HT1080 (cell line): ENCODE results near the gene MPDU1. TPM values are rescaled to one million over a fixed set of nuclear protein-coding genes. Genes with fewer than 3 reads are reported as not detected.
A peak's percentile ranks its signal among the peaks of the same experiment; 100 is the strongest.

Source experiments
- DNase-seq: peaks from one replicate; pipeline ENCODE4 v3.0.0-alpha.2; 2015; ENCODE audit warnings: low read depth
- total RNA-seq: library from RNA; depleted of rRNA; stranded (reverse); fragments of >200 nt; shearing (Covaris generic); gene quantifications from 2 replicates; pipeline ENCODE4 v1.2.3, GENCODE V29; 2014

The MPDU1 gene
- total RNA-seq, 1 experiment from 2014 or later, result 177 TPM

DNA sequence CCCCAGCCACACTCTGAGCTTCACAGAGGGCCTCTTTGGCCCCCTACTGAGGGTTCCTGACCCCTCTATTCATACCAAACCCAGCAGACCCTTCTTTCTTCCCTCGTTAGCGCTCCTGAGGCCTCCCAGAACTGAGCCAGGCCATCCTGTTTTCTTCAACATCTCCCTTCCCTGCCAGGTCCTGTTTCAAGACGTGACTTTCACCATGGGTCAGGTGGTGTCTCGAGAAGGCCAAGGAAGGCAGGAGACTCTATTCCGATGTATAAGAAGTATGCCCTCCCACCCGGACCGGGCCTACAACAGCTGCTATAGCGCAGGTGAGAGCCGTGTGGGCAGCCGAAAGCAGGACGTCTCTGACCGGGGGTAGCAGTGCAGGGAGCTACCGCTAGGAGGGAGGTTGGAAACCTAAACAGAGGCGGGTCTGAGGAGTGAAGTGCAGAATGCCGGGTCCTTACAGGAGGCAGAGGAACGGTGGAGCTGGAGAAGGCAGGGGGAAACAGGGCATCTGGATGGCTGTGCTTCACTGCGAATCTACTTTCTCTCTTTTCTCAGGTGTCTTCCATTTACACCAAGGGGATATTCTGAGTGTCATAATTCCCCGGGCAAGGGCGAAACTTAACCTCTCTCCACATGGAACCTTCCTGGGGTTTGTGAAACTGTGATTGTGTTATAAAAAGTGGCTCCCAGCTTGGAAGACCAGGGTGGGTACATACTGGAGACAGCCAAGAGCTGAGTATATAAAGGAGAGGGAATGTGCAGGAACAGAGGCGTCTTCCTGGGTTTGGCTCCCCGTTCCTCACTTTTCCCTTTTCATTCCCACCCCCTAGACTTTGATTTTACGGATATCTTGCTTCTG, 23.3 kb upstream of the MPDU1 start:
- no peak for DNase-seq

DNA sequence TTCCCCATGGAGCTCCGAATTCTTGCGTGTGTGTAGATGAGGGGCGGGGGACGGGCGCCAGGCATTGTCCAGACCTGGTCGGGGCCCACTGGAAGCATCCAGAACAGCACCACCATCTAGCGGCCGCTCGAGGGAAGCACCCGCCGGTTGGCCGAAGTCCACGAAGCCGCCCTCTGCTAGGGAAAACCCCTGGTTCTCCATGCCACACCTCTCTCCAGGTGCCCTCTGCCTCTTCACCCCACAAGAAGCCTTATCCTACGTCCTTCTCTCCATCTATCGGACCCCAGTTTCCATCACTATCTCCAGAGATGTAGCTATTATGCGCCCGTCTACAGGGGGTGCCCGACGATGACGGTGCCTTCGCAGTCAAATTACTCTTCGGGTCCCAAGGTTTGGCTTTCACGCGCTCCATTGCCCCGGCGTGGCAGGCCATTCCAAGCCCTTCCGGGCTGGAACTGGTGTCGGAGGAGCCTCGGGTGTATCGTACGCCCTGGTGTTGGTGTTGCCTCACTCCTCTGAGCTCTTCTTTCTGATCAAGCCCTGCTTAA, 22.6 kb upstream of the MPDU1 start:
- peak; percentile 85 for DNase-seq

DNA sequence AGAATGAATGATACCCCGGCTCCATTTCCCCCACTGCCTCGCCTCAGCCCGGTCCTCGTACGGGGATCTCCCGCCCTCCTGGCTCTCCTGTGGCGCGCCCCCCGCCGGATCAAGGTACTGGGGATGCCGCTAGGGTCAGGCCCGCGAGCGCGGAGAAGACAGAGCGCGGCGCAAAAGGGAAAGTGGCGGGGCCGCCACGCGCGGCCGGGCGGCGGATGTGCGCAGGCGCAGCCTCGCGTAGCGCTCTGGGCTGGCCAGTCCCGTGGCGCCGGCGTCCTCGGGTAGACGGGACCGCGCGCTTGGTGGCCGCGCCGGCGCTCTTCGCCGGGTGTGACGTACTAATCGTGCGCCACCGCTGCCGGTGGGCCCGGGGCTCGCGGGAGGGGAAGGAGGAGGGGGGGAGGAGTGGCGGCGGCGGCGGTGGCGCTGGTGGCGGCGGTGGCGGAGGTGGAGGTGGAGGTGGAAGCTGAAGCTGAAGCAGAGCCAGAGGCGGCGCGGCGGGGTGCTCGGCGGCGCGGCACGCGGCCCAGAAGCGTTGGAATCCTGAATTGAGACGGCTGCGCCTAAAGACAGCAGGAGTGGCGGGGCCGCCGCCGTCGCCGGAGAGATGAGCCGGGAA, 22.0 kb upstream of the MPDU1 start, which contains the start of gene SENP3:
TSS of gene SENP3 (plus strand) at position 331 of the 619 bp plus-strand sequence. CDS start 1,158 bp downstream, outside the sequence.
- peak; percentile 79 for DNase-seq

DNA sequence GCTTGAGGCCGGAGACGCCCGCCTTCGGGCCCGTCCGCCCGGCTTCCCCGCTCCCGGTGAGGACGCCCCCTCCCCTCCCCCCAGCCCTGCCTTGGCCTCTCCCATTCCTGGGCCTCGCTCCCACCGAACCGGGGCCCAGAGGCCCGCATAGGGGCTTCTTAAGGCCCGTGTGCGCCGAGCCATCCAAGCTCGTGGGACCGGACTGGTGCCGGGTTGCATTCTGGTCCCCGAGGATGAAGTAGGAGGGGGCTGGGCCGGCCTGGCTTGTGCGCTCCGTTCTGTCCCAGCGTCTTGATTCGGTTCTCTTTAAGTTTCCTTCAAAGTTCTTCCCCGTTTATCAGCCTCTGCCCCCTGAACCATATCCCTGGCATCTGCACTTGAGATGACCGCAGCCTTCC, 21.4 kb upstream of the MPDU1 start:
- no peak for DNase-seq

DNA sequence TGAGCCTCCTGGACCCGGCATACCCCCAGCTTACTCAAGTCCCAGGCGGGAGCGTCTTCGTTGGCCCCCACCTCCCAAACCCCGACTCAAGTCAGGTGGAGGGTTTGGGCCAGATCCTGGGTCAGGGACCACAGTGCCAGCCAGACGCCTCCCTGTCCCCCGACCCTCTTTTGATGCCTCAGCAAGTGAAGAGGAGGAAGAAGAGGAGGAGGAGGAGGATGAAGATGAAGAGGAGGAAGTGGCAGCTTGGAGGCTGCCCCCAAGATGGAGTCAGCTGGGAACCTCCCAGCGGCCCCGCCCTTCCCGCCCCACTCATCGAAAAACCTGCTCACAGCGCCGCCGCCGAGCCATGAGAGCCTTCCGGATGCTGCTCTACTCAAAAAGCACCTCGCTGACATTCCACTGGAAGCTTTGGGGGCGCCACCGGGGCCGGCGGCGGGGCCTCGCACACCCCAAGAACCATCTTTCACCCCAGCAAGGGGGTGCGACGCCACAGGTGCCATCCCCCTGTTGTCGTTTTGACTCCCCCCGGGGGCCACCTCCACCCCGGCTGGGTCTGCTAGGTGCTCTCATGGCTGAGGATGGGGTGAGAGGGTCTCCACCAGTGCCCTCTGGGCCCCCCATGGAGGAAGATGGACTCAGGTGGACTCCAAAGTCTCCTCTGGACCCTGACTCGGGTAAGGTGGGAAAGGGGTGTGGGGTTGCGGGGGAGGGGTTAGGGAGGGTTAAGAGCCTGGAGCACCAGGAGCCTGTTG, 20.4 kb upstream of the MPDU1 start:
- no peak for DNase-seq

DNA sequence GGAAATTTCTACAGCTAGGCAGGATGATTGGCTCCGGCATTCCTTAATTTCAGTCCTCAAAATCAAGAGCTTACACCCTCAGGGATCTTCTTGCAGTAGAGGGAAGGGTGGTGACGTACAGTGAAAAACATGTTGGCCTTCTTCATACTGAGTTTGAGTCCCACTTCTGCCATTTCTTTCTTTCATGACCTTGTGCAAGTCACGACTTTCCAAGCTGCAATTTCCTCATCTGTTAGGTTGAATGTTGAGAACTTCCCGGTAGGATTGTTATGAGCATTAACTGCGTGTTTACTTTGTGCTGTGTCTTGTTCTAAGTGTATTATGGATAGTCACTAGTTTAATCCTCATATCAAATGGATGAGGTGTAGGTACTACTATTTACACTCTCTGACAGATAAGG, 14.1 kb upstream of the MPDU1 start:
- DNase-seq, result no peak

DNA sequence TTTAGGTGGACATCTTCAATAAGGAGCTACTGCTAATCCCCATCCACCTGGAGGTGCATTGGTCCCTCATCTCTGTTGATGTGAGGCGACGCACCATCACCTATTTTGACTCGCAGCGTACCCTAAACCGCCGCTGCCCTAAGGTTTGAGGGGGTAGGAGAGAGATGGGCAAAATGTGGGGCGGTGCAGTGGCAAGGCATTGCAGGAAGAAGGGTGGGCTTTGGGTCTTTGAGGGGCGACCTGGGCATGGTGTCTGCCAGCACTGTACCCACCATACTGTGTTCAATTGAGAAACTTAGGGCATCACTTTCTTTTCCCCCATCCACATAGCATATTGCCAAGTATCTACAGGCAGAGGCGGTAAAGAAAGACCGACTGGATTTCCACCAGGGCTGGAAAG, 13.3 kb upstream of the MPDU1 start:
- no peak for DNase-seq

DNA sequence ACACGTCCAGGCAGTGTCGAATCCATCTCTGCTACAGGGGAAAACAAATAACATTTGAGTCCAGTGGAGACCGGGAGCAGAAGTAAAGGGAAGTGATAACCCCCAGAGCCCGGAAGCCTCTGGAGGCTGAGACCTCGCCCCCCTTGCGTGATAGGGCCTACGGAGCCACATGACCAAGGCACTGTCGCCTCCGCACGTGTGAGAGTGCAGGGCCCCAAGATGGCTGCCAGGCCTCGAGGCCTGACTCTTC, 11.4 kb upstream of the MPDU1 start:
- no peak for DNase-seq

DNA sequence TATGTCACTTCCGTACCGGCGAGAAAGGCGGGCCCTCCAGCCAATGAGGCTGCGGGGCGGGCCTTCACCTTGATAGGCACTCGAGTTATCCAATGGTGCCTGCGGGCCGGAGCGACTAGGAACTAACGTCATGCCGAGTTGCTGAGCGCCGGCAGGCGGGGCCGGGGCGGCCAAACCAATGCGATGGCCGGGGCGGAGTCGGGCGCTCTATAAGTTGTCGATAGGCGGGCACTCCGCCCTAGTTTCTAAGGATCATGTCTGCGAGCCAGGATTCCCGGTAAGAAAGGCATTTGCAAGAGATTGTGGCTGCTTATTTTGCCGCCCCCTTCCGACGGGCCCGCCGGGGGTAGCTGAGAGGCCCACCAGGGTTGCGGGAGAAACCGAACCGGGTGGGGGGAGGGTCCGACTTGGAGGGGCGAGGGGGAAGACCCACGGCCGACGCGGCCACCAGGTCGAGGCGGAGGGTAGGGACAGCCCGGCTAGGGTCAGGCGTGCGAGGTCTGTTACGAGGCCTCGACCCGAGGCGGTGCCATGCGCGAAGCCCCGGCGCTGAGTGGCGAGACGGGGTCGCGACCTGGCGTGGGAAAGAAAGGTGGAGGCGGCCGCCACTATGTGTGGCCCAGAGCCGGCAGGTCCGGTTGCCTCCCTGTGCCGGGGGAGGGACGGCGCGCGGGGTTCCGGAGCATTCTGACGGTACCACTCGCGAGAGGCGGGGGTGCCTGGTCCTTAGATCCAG, 10.9 kb upstream of the MPDU1 start:
- DNase-seq, result peak; percentile 99

DNA sequence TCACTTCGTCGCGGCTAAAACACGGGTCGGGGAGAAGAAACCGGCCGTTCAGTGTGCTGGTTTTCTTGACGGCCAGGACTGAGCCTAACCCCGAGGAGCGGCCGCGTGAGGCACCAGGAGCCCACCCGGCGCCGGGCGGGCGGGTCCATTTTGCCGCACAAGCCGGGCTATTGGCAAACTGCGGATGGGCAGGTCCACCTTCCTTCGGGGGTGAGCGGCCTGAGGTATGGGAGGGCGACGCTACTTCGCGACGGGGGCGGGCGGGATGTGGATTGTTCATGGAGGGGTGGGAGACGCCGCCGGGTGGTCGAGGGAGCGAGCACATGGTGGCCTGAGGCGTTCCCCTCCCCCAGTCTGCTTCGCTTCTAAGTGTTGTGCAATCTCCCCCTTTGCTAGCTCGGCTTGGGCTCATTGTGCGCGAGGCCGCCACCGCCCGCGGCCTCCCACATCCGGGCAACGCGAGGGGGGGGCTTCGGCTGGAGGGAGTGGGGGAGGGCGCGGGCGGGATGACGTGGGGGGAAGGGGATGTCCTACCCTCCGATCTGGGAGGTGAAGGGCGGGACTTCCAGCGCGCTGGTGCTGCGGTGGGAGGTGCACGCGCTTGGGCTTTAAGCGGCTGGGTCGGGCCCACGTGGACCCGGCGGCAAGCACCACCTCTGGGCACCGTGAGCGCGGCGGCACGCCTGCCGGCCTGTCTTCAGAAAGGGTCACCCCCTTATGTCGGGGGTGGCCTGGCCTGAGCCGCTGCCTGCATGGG, 10.2 kb upstream of the MPDU1 start:
- DNase-seq, result peak; percentile 82

DNA sequence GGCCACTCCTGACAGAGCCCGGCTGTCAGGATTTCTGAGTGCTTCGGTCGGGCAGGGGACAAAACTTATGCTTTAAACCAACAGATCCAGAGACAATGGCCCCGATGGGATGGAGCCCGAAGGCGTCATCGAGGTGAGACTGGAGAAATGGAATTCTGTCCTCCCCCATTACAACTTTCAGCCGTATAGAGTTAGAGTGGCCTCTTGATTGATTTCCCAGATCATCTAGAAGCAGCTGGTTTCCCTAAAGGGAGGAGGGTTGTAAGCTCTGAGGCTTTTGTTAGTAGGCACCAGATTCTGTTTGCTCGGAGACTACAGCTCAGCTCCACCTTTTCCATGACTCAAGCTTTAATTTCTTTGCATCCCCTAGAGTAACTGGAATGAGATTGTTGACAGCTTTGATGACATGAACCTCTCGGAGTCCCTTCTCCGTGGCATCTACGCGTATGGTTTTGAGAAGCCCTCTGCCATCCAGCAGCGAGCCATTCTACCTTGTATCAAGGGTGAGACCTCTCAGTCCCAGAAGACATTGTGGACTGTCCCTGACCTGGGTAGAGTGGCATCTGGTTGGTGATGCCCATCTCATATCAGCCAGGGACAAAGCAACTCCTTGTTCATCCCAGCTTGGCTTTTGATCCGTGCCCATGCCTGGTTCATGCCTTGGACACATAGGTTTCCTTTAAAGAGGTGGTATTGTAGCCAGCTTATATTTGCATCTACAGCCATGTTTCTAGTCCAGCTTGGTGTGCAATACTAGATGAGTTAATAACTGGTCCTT, 9.3 kb upstream of the MPDU1 start:
- DNase-seq, result no peak

DNA sequence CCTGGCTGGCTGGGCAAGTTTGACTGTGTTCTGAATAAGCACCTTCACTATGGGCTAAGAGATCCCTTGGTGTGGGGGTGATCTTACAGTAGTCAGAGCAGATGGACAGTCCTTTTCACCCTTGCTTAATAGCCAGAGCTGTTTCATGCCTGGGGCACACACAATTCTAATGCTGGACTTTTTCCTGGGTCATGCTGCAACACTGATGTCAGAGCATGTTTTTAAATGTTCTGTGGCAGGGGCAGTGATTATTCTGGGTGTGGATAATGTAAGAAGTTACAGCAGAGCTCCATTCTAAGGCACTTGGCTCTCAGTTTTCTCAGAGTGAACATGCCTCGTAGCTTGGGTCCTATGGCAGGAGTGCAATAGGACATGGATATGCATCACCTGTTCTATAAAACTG, 8.2 kb upstream of the MPDU1 start:
- no peak for DNase-seq

DNA sequence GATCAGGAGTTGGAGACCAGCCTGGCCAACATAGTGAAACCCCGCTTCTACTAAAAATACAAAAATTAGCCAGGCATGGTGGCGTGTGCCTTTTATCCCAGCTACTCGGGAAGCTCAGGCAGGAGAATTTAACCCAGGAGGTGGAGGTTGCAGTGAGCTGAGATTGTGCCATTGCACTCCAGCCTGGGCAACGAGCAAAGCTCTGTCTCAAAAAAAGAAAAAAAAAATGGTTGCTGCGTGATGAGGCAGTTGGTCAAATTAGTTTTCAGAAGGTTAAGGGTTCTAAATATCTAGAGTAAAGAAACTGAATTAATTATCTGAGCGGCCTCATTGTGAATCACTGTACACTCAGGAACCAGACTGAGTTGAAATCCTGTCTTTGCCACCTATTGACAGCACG, 7.7 kb upstream of the MPDU1 start:
- no peak for DNase-seq

DNA sequence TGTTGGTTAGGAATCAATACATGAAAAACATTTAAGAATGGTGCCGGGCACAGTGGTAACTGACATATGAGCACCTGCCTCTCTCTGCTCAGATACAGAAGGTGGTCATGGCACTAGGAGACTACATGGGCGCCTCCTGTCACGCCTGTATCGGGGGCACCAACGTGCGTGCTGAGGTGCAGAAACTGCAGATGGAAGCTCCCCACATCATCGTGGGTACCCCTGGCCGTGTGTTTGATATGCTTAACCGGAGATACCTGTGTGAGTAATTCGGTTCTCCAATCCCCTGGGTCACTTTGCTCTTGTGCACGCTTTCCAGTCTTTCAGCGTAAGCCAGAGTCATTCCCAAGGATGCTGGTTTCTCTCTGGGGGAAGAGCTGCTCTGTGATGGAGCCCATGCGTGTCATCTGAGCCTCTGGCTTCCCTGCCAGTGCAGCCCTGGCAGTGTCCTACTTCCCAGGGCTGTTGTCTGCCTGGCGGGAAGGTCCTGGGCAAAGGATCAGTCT, 7.2 kb upstream of the MPDU1 start:
- no peak for DNase-seq

DNA sequence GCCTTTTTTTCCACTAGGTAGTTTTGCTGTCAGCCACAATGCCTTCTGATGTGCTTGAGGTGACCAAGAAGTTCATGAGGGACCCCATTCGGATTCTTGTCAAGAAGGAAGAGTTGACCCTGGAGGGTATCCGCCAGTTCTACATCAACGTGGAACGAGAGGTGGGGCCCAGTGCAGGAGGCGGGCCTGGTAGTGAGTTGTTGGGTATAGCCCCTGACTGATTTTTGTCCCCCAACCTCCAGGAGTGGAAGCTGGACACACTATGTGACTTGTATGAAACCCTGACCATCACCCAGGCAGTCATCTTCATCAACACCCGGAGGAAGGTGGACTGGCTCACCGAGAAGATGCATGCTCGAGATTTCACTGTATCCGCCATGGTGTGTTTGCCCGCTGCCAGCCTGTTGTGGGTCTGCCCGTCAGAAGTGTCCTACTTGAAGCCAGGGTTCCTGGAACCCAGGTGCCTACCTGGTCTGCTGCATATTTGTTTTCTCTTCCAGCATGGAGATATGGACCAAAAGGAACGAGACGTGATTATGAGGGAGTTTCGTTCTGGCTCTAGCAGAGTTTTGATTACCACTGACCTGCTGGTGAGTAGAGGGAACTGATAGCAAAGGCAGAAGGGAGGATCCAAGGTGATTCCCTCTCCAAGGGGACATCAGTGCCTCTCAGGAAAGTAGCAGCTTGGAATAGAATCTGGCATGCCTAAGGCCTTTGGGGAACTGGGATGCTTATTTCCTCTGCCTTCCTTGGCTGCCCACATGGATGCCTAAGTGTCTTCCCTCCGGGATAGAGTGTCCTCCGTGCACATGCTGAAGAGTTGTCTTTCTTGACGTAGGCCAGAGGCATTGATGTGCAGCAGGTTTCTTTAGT, 6.1 kb upstream of the MPDU1 start:
- DNase-seq, result no peak

DNA sequence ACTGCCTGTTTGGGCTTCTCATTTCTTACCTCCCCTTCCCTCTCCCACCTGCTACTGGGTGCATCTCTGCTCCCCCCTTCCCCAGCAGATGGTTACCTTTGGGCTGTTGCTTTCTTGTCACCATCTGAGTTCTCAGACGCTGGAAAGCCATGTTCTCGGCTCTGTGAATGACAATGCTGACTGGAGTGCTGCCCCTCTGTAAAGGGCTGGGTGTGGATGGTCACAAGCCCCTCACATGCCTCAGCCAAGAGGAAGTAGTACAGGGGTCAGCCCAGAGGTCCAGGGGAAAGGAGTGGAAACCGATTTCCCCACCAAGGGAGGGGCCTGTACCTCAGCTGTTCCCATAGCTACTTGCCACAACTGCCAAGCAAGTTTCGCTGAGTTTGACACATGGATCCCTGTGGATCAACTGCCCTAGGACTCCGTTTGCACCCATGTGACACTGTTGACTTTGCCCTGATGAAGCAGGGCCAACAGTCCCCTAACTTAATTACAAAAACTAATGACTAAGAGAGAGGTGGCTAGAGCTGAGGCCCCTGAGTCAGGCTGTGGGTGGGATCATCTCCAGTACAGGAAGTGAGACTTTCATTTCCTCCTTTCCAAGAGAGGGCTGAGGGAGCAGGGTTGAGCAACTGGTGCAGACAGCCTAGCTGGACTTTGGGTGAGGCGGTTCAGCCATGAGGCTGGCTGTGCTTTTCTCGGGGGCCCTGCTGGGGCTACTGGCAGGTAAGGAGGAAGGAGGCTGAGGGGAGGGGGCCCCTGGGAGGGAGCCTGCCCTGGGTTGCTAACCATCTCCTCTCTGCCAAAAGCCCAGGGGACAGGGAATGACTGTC, 4.4 kb upstream of the MPDU1 start, which contains the start of gene CD68:
TSS of gene CD68 (plus strand) at position 638 of the 833 bp plus-strand sequence. CDS start at position 678, 40 bp downstream.
- peak; percentile 99 for DNase-seq

DNA sequence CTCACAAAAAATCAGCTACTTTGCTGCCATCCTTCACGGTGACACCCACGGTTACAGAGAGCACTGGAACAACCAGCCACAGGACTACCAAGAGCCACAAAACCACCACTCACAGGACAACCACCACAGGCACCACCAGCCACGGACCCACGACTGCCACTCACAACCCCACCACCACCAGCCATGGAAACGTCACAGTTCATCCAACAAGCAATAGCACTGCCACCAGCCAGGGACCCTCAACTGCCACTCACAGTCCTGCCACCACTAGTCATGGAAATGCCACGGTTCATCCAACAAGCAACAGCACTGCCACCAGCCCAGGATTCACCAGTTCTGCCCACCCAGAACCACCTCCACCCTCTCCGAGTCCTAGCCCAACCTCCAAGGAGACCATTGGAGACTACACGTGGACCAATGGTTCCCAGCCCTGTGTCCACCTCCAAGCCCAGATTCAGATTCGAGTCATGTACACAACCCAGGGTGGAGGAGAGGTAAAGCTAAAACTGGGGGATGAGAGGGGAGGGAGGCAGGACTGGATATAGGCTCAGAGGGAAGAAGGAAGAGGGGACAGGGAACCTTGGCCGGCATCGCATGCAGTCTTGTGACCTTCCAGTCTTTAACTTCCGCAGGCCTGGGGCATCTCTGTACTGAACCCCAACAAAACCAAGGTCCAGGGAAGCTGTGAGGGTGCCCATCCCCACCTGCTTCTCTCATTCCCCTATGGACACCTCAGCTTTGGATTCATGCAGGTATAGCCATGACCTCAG, 3.6 kb upstream of the MPDU1 start:
- DNase-seq, result no peak
